GM23248 (cell line): ENCODE results near the gene PLXND1.

Experiments
- EZH2 ChIP-seq: fragments of 200-600 bp; sonication (generic); IDR thresholded peaks from 2 replicates; pipeline ENCODE4 v1.6.1; 2018; ENCODE audit warnings: antibody characterized with exemption, mild to moderate bottlenecking; ENCODE audit not compliant: insufficient read depth, poor library complexity, severe bottlenecking
- EZH2phosphoT487 ChIP-seq: fragments of 200-600 bp; sonication (generic); IDR thresholded peaks from 2 replicates; pipeline ENCODE4 v1.6.1; 2018; ENCODE audit warnings: antibody characterized with exemption, moderate library complexity, mild to moderate bottlenecking, low read depth; ENCODE audit not compliant: insufficient read depth

DNA sequence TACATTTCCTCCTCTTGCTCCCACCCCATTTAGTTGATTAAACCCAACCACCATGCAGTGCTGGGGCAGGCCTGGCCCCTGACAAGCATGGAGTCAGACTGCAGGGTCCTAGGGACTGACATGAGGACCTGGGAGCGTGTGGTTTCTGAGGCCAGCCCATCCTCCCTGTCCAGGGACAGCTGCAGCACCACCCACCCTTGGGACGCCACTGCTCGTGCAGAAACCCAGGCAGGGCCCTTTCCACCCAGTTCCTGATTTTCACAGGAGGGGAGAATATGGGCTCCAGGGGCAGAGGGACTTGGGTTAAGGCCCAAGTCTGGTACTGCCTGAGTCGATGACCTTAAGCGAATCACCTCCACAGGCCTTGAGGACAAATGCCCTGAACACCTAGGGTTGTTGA lies 23.7 kb downstream of the PLXND1 start:
- TF ChIP-seq EZH2phosphoT487 (no peak), EZH2 (no peak)
